Measurements from ENCODE around the gene CRNKL1.
A peak's percentile ranks its signal among the peaks of the same experiment; 100 is the strongest.

The CRNKL1 gene

GRCh38 chr20:20051767-20052073, 546 bp downstream of the CRNKL1 start:
- no peaks in the 10 kb centered on the region for H3K27me3 ChIP-seq (ENCODE audit: insufficient read depth, low read length)
- no peak overlapping the region for H2AFZ ChIP-seq (ENCODE audit: low read length)
- no peaks in the 10 kb centered on the region for H3K9me2 ChIP-seq (ENCODE audit: low read depth, low read length)
- peak overlapping the region; percentile 91 for H3K4me3 ChIP-seq (ENCODE audit: low read depth, low read length, poor library complexity, severe bottlenecking)
- H4K20me1 ChIP-seq (ENCODE audit: insufficient read depth, low read length), result no peaks in the 10 kb centered on the region
- H3K4me2 ChIP-seq (ENCODE audit: low read length), result peak overlapping the region; percentile 76
- H3F3A ChIP-seq (ENCODE audit: insufficient read depth, low read length), result no peaks in the 10 kb centered on the region
- TF ChIP-seq, protein P1, sequence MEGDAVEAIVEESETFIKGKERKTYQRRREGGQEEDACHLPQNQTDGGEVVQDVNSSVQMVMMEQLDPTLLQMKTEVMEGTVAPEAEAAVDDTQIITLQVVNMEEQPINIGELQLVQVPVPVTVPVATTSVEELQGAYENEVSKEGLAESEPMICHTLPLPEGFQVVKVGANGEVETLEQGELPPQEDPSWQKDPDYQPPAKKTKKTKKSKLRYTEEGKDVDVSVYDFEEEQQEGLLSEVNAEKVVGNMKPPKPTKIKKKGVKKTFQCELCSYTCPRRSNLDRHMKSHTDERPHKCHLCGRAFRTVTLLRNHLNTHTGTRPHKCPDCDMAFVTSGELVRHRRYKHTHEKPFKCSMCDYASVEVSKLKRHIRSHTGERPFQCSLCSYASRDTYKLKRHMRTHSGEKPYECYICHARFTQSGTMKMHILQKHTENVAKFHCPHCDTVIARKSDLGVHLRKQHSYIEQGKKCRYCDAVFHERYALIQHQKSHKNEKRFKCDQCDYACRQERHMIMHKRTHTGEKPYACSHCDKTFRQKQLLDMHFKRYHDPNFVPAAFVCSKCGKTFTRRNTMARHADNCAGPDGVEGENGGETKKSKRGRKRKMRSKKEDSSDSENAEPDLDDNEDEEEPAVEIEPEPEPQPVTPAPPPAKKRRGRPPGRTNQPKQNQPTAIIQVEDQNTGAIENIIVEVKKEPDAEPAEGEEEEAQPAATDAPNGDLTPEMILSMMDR (IDR thresholded peaks at IDR 0.05; ENCODE audit: low read length), result no peak
- TF ChIP-seq EZH2 (IDR thresholded peaks at IDR 0.05; ENCODE audit: borderline replicate concordance, low read length), result no peak
- H3K4me1 ChIP-seq (ENCODE audit: insufficient read depth, low read length, severe bottlenecking), result peaks cover 18% of the 10 kb centered on the region
- H3K27ac ChIP-seq (ENCODE audit: low read depth, low read length, poor library complexity, severe bottlenecking), result peak overlapping the region; percentile 34
- H3K36me3 ChIP-seq (ENCODE audit: insufficient read depth, low read length), result peaks cover 29% of the 10 kb centered on the region
- H3K79me2 ChIP-seq (ENCODE audit: insufficient read depth, low read length), result peaks cover 12% of the 10 kb centered on the region
- no peaks in the 10 kb centered on the region for H3K9me3 ChIP-seq (ENCODE audit: low read length)
- peak overlapping the region; percentile 84 for H3K9ac ChIP-seq (ENCODE audit: low read length)

GRCh38 chr20:20039752-20040387, 12.4 kb downstream of the CRNKL1 start:
- H3K27ac ChIP-seq (ENCODE audit: low read depth, low read length, poor library complexity, severe bottlenecking), result no peak overlapping the region
- H3K9ac ChIP-seq (ENCODE audit: low read length), result no peak overlapping the region
- H2AFZ ChIP-seq (ENCODE audit: low read length), result no peak overlapping the region
- no peaks in the 10 kb centered on the region for H3K4me1 ChIP-seq (ENCODE audit: insufficient read depth, low read length, severe bottlenecking)
- TF ChIP-seq, protein P1 (IDR thresholded peaks at IDR 0.05; ENCODE audit: low read length), result no peak
- no peak for TF ChIP-seq EZH2 (IDR thresholded peaks at IDR 0.05; ENCODE audit: borderline replicate concordance, low read length)
- H3K36me3 ChIP-seq (ENCODE audit: insufficient read depth, low read length), result peaks cover 97% of the 10 kb centered on the region
- no peaks in the 10 kb centered on the region for H3F3A ChIP-seq (ENCODE audit: insufficient read depth, low read length)
- no peak overlapping the region for H3K4me3 ChIP-seq (ENCODE audit: low read depth, low read length, poor library complexity, severe bottlenecking)
- no peaks in the 10 kb centered on the region for H3K27me3 ChIP-seq (ENCODE audit: insufficient read depth, low read length)
- no peaks in the 10 kb centered on the region for H3K9me3 ChIP-seq (ENCODE audit: low read length)
- no peaks in the 10 kb centered on the region for H4K20me1 ChIP-seq (ENCODE audit: insufficient read depth, low read length)
- H3K4me2 ChIP-seq (ENCODE audit: low read length), result no peak overlapping the region
- H3K9me2 ChIP-seq (ENCODE audit: low read depth, low read length), result no peaks in the 10 kb centered on the region
- no peaks in the 10 kb centered on the region for H3K79me2 ChIP-seq (ENCODE audit: insufficient read depth, low read length)

DNA sequence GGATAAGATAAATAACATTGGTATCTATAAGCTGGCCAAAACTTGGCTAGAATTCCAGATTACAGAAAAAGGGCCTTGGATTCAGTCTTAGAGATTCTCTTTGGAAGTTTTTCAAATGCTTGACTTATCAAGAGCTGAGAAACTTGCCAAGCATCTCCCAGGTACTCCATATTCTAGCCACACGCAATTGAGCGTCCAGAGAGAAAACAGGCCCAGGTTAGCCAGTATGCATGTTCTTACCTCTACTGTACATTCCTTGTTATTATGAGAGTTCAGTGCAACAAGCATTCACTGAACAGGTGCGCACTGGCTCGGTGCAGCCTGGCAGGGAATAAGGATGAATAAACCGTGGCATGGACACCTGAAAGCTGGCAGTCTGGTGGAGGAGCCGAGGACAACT, 13.7 kb downstream of the CRNKL1 start:
- Histone ChIP-seq H3K9me3 (ENCODE audit: low read length) (no peaks in the 10 kb centered on the region), H3K27ac (ENCODE audit: low read depth, low read length, poor library complexity, severe bottlenecking) (no peak overlapping the region), H3K4me1 (ENCODE audit: insufficient read depth, low read length, severe bottlenecking) (no peaks in the 10 kb centered on the region), H3K4me2 (ENCODE audit: low read length) (no peak overlapping the region), H3K36me3 (ENCODE audit: insufficient read depth, low read length) (peaks cover 98% of the 10 kb centered on the region), H3K9ac (ENCODE audit: low read length) (no peak overlapping the region), H3K79me2 (ENCODE audit: insufficient read depth, low read length) (no peaks in the 10 kb centered on the region), H4K20me1 (ENCODE audit: insufficient read depth, low read length) (no peaks in the 10 kb centered on the region), H3K4me3 (ENCODE audit: low read depth, low read length, poor library complexity, severe bottlenecking) (no peak overlapping the region), H3F3A (ENCODE audit: insufficient read depth, low read length) (no peaks in the 10 kb centered on the region), H2AFZ (ENCODE audit: low read length) (no peak overlapping the region), H3K9me2 (ENCODE audit: low read depth, low read length) (no peaks in the 10 kb centered on the region), H3K27me3 (ENCODE audit: insufficient read depth, low read length) (no peaks in the 10 kb centered on the region)
- no peak for TF ChIP-seq EZH2 (IDR thresholded peaks at IDR 0.05; ENCODE audit: borderline replicate concordance, low read length)
- TF ChIP-seq, protein P1 (IDR thresholded peaks at IDR 0.05; ENCODE audit: low read length), result no peak

Measured in OCI-LY1 (cell line).